ENCODE results near the gene HYAL1.
A peak's percentile ranks its signal among the peaks of the same experiment; 100 is the strongest.

Gene HYAL1, protein sequence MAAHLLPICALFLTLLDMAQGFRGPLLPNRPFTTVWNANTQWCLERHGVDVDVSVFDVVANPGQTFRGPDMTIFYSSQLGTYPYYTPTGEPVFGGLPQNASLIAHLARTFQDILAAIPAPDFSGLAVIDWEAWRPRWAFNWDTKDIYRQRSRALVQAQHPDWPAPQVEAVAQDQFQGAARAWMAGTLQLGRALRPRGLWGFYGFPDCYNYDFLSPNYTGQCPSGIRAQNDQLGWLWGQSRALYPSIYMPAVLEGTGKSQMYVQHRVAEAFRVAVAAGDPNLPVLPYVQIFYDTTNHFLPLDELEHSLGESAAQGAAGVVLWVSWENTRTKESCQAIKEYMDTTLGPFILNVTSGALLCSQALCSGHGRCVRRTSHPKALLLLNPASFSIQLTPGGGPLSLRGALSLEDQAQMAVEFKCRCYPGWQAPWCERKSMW

DNA sequence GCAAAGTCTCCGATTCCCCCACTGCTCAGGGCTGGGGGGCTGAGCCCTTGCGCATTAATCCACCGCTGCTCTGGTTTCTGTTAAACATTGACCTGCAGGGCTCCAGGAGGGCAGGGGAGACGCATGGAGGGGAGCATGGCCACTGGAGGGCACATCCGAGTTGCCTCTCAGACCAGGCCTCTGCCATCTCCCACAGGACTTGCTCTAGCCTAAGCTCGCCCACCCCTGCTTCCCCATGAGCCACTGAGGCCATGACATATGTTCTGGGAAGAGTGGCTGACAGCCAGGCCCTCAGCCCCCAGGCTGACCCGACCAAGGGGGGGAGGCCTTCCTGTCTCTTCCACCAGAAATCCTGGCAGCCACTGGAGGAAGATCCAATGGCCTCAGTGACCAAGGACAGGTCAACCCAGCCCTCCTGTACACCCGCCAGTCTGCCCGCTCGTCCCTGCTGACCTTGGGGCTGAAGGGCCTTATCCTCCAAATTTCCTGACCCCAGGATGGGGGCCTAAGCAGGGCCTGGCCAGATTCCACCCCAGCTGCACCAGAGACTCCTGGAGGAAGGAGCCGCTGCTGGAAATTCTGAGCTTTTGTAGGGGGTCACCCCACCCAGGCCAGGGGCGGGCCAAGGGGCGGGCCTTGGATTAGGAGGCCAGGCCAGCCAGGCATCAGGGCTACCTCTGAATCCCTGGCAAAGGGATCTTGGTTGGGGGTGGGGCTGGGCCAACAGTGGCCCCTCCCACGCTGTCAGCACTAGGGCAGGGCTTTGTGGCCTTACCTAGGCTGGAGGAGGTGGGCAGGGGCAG is at the start of gene HYAL1:
Gene HYAL1, minus strand, starts transcription at position 562 of the 803 bp plus-strand sequence. CDS start 618 bp downstream, outside the sequence.
- DNase-seq, result no peak

DNA sequence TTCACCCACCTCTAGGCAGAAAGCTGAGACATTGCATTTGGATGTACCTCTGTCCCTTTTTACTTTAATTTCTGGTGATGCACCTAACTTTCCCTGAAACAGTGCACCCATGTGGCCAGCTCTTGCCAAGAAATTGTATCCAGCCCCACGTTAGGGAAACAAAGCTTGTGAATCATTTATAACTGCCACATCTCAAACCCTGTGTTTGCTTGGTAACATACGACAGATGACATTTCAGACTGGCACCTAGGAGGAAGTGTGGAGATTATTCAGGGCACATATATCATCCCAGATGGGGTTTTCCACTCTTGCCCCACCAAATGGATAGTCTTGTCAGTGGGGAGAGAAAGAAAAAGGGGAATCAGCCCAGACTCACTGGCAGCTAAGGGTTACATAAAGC is 49.4 kb upstream of the HYAL1 start:
- no peak for DNase-seq

DNA sequence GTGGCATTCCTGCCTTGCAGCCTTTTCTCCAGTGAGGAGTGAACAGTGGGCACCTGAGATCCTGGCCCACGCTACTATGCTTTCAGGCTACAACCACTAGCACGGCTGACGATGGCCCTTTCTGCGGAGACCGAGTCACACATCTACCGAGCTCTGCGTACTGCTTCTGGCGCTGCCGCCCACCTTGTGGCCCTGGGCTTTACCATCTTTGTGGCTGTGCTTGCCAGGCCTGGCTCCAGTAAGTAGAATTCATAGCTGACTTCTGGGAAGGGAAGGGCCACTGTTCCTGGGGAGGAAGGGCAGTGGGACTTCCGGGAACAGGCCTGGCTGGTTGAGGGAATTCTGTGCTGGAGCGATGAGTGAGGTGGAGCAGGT is 47.9 kb upstream of the HYAL1 start:
- no peak for DNase-seq

DNA sequence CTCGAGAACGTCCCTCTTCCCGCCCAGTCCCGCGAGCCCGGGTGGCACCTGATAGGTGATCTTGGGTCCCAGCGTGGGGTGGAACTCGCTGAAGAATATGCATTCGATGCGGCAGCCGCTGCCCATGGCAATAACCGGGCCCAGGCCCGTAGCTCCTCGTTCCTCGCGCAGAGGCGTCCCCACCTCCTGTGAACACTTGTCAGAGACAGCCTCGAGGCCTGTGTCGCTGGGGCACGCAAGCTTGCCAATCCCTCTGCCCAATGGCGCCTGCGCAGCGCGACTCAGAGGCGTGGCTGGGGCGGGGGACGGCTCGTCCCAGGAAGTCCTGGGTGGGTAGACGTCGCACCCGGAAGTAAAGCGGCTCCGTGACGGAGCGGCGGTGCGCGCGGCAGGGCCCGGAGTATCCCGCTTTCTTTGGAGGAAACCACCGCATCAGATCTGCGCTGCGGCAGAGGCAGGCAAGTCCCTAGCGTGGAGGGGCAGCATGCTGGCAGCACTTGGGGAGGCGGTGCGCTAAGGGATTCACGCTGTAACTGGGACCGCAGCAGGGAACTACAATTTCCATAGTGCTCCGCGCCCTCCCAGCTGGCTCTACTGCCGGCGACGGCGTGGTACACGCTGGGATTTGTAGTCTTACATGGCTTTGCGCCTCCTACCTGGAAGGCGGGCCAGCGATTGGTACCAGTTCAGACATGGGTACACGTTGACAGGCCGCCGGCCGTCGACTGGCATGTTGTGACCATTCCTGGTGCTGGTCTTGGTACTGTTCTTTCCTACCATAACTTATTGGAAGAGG is 47.4 kb upstream of the HYAL1 start, which contains the start of the genes CYB561D2 and NPRL2:
Gene CYB561D2, plus strand, starts transcription at position 336 of the 796 bp plus-strand sequence. CDS start 572 bp downstream, outside the sequence.
Gene NPRL2, minus strand, starts transcription at position 249 of the 796 bp plus-strand sequence. Its CDS starts 123 bp downstream, at position 126.
- DNase-seq, result peak; percentile 66 to 99 (median 97)

DNA sequence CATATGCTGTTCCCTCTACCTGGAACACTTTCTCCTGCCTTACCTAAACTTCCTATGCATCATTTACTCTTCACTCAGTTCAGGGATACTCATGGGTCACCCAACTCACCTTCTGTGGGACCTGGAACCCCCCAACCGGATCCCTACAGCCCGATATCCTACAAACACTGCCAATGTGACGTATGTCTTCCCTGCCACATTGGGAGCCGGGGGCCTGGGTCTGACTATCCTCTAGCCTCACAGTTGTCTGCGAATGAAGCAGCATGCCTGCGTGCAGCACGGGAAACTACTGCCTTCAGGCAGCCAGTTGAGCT is 46.8 kb upstream of the HYAL1 start:
- DNase-seq, result no peak

DNA sequence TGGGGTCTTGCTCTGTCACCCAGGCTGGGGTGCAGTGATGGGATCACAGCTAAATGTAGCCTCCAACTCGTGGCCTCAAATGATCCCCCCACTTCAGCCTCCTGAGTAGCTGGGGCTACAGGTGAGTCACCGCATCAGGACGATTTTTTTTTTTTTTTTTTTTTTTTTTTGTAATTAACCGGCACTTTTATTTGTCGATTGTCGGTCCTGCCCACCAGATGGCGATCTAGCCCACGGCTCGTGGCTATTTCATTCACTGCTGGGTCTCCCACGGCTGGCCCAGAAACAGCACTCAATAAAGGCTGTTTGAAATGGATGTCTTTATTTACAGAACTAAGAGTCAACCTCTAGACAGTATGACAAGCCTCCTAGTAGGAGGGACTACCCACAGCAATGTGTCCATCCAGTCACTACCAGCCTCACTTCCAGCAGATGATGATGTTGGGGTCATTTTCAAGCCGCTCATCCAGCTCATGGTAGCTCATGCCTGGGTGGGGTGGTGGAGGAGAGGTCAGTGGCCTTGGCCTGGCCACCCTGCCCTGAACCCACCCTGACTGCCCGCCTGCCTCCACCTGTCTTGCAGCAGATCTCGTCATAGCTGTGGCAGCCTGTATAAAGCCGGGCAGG is 43.9 kb upstream of the HYAL1 start:
- peak in 10 of 14 donors; percentile 12 to 68 (median 21) for DNase-seq

DNA sequence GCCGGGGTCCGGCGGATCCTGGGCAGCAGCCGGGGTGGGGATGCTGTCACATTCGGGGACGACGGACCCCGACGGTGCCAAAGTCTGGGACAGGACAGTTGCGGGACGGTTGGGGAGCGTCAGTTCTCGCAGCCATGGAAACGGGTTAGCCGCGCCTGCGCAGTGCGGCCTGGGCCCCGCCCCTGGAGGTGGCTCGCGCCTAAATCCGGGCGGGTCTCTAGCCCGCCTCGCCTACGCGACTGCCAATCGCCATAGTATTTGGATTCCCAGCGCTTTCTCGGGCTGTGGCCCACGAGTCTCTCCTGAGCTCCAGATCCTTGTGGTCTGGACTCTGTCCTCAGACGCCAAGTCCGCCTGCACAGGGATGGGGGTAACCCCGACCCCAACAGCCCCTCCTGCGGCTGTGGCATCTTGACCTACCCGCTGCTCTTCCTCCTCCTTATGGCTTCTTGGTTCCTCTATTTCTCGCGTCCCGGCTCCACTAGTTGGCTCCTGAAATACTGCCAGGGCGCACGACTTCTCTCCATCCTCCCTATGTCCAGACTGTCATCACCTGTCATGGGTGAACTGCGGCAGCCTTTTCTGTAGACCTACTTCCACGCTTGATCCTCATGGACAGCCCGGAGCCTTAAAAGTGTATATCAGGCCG is 42.3 kb upstream of the HYAL1 start, which contains the start of gene ZMYND10:
Gene ZMYND10, minus strand, starts transcription at position 147 of the 649 bp plus-strand sequence. CDS start 153 bp downstream, outside the sequence.
- peak in 2 of 14 donors; percentile 10 to 40 for DNase-seq

DNA sequence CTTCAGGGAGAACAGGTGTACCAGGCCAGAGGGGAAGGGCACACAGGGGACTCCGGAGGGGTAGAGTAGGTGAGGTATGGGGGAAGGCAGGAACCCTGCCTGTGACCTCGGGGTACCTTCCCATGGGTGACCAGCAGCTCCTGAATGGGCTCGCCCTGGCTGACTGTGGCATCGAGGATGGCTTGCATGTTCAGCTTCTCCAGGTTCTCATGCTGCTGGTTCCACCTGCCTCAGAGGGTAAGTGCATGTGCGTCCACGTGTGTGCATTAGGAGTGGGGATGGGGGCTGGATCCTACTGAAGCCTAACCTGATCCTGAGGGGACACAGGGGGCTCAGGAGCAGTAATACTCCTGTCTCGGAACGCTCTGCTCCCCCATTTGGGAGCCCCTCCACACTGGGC is 41.6 kb upstream of the HYAL1 start:
- DNase-seq, result no peak

DNA sequence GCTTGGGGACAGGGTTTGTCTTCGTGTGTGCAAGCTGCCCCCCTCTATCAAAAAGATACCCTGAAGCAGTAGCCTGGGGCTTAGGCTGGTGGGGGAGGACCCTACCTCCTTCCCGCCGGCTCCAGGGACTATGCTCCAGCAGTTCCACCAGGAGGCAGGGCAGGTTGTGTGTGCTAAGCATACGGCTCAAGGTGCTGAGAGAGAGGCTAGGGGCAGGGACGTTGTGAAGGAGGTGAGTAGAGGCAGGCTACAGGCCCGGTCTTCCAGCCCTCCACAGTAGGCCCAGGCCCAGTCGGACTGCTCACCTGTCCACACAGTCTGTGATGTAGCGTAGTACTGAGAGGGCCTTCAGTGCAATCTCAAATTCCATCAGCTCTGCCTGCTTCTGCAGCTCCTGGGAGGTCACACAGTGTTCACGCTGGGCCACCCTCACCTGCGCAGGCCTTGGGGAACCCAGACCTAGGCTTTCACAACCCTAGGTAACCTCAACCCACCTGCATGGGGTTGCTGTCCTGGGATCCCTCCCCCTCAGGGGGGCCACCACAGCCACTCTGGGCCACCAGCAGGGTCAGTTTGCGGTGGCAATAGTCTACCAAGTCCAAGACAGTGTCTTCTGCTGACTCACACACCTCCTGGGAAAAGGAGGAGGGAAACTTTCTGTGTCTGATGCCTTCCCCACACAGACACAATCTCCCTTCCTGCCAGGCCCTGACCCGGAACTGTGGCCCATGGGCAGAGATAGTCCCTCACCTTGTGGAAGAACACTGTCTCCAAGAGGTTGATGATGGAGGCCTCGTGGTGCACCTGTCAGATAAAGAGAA is 39.6 kb upstream of the HYAL1 start:
- DNase-seq, result no peak

DNA sequence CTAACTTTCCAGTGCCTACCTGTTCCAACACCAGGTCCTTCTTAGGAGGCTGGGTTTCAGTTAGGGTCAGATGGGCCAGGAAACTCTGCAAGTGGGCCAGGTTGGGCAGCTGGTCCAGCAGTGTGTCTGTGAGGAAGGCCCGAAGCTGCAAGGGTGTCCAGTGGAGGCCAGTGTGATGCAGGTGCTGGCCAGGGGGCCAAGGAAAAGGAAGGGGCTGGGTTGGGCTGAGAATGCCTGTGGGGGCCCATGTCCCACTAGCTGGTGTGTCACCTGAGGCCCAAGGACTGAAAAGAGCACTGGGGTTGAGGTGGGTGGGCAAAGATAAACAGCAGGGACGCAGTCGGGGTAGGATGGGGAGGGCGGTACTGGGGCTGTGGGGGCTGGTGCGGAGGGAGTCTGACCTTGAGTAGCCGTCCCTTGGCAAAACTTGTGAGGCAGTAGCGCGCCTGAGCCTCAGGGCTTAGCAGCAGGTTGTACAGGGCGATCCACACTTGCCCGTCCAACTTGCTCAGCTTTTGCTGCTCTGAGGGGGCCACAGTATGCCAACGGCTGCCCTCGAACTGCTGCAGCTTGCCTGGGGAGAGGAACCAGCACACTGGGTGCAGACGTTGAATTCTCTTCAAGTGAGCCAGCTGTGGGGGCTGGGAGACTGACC is 38.7 kb upstream of the HYAL1 start:
- no peak for DNase-seq

DNA sequence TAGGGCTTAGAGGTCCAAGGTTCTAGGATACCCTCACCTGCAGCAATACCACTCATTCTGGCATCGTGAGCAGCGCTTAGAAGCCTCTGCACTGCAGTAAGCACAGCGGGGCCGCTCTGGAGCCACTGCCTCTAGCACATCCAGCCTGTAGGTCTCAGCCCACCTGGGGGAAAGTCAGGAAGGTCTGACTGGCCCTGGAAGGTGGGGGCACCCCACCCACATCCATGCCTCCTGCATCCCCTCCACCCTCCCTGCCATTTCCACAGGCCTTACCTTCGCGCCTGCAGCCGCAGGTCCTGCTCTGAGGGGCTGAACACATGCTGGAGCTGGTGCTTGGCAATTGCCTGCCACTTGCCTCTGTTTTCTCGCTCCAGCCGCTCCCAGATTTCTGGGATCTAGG is 38.2 kb upstream of the HYAL1 start:
- DNase-seq, result no peak

DNA sequence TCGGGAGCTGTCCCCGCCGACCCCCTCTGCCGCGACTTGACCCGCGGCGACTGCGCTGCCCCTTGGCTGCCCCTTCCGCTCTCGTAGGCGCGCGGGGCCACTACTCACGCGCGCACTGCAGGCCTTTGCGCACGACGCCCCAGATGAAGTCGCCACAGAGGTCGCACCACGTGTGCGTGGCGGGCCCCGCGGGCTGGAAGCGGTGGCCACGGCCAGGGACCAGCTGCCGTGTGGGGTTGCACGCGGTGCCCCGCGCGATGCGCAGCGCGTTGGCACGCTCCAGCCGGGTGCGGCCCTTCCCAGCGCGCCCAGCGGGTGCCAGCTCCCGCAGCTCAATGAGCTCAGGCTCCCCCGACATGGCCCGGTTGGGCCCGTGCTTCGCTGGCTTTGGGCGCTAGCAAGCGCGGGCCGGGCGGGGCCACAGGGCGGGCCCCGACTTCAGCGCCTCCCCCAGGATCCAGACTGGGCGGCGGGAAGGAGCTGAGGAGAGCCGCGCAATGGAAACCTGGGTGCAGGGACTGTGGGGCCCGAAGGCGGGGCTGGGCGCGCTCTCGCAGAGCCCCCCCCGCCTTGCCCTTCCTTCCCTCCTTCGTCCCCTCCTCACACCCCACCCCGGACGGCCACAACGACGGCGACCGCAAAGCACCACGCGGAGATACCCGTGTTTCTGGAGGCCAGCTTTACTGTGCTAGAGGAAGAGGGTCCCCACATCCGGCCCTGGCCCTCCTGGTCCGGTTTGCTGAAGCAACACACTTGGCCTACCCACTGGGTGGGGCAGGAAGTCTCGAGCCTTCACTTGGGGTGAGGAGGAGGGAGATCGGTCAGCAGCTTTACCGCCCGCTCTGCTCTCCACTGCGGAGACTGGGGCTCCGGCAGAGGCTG is 37.3 kb upstream of the HYAL1 start, which contains the start of gene RASSF1:
Gene RASSF1, minus strand, starts transcription at position 389 of the 882 bp plus-strand sequence. Its CDS starts 31 bp downstream, at position 358.
- DNase-seq, result peak in 4 of 14 donors; percentile 32 to 38 (median 36)

DNA sequence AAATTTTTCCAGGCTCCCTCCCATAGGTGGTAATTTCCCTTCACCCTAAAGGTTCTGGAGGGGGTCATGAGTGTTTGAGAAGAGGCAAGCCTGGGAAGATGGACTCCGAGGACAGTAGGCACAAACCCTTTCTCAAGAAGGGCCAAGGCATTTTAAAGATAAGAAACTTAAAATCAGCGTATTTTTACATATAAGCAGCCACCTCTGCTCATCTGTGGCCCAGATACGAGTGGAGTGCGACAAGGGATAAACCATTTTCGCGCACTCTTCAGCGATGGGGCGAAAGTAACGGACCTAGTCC is 36.7 kb upstream of the HYAL1 start:
- DNase-seq, result no peak

DNA sequence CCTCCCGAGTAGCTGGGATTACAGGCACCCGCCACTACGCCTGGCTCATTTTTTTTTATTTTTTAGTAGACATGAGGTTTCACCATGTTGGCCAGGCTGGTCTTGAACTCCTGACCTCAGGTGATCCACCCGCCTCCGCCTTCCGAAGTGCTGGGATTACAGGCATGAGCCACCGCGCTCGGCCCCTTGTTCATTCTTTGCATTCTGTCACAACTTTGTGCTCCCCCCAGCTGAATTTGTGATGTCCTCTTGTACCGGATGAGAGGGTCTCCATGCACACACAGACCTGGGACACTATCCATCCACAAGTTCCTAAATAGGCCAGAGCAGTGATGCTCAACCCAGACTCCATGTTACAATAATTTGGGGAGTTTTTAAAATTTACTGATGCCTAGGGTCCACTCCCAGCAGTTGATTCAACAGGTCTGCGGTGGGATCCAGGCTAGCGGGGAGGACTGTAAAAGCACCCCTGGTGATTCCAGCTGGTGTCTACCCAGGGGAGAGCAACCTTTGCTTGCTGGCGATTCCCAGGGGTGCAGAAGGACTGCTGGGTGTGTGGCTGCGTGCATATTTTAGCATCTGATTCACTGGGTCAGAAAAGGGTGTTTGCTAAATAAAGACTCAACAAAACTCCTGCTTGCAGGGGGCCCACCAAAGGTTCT is 36.2 kb upstream of the HYAL1 start:
- no peak for DNase-seq

DNA sequence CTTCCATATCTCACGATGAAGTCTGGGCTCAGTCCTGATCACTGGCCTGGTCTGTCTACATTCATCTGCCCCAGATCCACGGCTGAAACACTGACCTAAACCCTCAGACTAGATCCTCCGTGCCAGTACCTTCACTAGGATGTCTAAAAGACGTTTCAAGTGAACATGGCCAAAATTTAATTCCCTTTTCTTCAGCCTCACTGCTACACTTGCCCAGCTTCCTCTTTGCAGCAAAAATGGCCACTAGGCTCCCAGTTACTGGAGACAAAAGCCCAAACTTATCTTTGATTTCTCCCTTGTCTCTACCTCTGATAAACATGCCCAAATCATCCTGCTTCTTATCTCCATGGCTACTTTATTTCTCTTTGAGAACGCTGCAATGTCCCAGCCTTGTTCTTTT is 35.6 kb upstream of the HYAL1 start:
- no peak for DNase-seq

DNA sequence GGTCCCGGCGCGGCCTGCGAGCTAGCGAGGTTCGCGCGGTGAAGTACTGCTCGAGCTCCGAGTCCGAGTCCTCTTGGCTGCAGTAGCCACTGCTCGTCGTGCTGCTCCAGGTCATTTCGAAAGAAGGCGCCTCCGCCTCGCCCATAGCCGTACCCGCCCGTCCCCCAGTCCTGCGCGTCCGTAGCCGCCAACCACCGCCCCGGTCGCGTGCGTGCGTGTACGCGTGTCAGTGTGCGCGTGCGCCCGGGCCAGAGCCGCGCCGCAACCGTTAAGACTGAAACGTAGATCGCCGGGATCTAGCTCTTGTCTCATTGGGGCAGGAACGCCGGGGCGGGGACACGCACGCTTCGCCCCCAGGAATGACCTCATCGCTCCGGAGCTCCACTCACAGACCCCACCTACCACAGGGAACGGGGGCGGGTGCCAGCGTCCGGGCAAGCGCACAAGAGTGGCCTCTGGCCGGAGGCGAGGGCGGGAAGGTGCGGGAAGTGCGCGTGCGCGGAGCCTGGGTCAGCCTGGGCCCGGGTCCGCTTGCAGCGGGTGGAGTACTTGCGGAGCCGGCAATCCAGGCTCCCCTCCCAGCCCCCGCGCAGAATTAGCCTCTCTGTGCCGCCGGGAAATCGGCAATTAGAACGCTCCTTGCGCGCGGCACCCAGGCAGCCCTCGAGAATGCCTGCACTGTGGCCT is 33.9 kb upstream of the HYAL1 start:
- peak; percentile 82 to 99 (median 96) for DNase-seq

DNA sequence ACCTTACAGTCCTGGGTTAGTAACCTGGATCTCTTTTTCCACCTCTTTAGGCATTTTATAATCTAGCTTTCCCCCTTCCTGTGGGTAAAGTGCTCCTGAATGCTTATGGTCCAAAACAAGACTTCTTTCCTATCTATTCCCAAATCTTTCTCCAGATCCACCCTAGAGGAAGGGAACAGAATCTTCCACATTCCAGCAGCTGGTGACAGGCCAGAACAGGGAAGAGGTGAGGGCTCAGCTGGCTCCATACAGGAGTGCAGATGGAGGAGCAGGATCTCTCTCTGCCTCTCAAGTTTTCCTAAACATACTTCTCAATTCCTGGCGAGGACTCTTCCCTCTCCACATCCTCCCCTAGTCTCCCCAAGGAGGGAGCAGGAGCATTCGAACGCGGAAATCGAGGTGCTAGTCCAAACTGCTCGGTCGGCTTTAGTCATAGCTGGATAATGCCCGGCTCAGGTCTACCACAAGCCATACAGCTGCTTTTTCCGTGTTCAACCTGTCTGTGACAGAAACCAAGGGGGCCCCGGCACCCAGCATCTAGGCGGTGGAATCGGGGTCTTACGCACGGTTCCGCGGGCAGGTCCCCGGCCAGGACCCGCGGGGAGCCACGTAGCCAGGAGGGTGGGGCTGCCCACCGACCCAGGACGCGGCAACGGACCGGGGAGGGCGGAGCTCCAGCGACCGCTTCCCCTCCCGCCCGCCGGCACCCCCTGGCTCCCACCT is 33.2 kb upstream of the HYAL1 start:
- DNase-seq, result peak in 3 of 14 donors; percentile 52 to 53 (median 53)
